Nephron progenitor cell (in vitro differentiated cells): ENCODE data around the gene ZNF606.

Experiments
- DNase-seq: peaks from one replicate; pipeline ENCODE4 v3.0.0; 2021
- H3K27ac Mint-ChIP-seq: 2 replicates; pipeline ENCODE4 v1.8.0; 2021; ENCODE audit warnings: mild to moderate bottlenecking, moderate library complexity, mixed read lengths
- H3K27me3 Mint-ChIP-seq: 2 replicates; pipeline ENCODE4 v1.8.0; 2021; ENCODE audit warnings: mild to moderate bottlenecking, low read depth, mixed read lengths; ENCODE audit not compliant: poor library complexity
- H3K36me3 Mint-ChIP-seq: 2 replicates; pipeline ENCODE4 v1.8.0; 2021; ENCODE audit warnings: low read depth, mixed read lengths
- H3K4me1 Mint-ChIP-seq: 2 replicates; pipeline ENCODE4 v1.8.0; 2021; ENCODE audit warnings: mixed read lengths
- H3K4me3 Mint-ChIP-seq: 2 replicates; pipeline ENCODE4 v1.8.0; 2021; ENCODE audit warnings: mild to moderate bottlenecking, moderate library complexity, mixed read lengths
- H3K9me3 Mint-ChIP-seq: 2 replicates; pipeline ENCODE4 v1.8.0; 2021; ENCODE audit warnings: mild to moderate bottlenecking, moderate library complexity, mixed read lengths
- CTCF ChIP-seq: fragments of 200-600 bp; sonication (generic); IDR thresholded peaks from 2 replicates; pipeline ENCODE4 v1.5.0; 2021; ENCODE audit warnings: antibody characterized with exemption

The ZNF606 gene

GRCh38 chr19:57992841-57993240 is 9.8 kb downstream of the ZNF606 start:
- Mint-ChIP-seq H3K27me3 (peaks cover 9% of the 10 kb centered on the region), H3K4me3 (no peak overlapping the region), H3K9me3 (peaks cover 97% of the 10 kb centered on the region), H3K4me1 (no peaks in the 10 kb centered on the region), H3K27ac (no peak overlapping the region), H3K36me3 (peaks cover 100% of the 10 kb centered on the region)
- no peak for TF ChIP-seq CTCF
- no peak for DNase-seq

GRCh38 chr19:57978586-57979289 is 23.9 kb downstream of the ZNF606 start:
- DNase-seq: no peak
- Mint-ChIP-seq H3K4me3 (no peak overlapping the region), H3K9me3 (peaks cover 100% of the 10 kb centered on the region), H3K4me1 (no peaks in the 10 kb centered on the region), H3K36me3 (peaks cover 100% of the 10 kb centered on the region), H3K27ac (no peak overlapping the region), H3K27me3 (peaks cover 3% of the 10 kb centered on the region)
- no peak for TF ChIP-seq CTCF

- TF ChIP-seq CTCF: no peak
- Mint-ChIP-seq H3K36me3 (peaks cover 86% of the 10 kb centered on the region), H3K9me3 (peaks cover 96% of the 10 kb centered on the region), H3K27ac (no peak within 1 kb of the TSS), H3K4me3 (no peak within 1 kb of the TSS), H3K27me3 (peaks cover 6% of the 10 kb centered on the region), H3K4me1 (no peaks in the 10 kb centered on the region)
- DNase-seq: no peak
These were observed 28.2 kb downstream of the ZNF606 start, which contains the start of gene C19orf18 for GRCh38 chr19:57974434-57974833. TSS of gene C19orf18 (minus strand) at chr19:57974534. CDS start at chr19:57974432, 102 bp downstream.

GRCh38 chr19:57964761-57965160 is 37.9 kb downstream of the ZNF606 start:
- TF ChIP-seq CTCF: no peak
- no peak overlapping the region for H3K4me3 Mint-ChIP-seq
- H3K27me3 Mint-ChIP-seq: no peaks in the 10 kb centered on the region
- H3K36me3 Mint-ChIP-seq: peaks cover 32% of the 10 kb centered on the region
- H3K9me3 Mint-ChIP-seq: peaks cover 77% of the 10 kb centered on the region
- DNase-seq: no peak
- no peak overlapping the region for H3K27ac Mint-ChIP-seq
- H3K4me1 Mint-ChIP-seq: no peaks in the 10 kb centered on the region

- no peaks in the 10 kb centered on the region for H3K4me1 Mint-ChIP-seq
- peaks cover 36% of the 10 kb centered on the region for H3K36me3 Mint-ChIP-seq
- TF ChIP-seq CTCF: no peak
- DNase-seq: no peak
- H3K27me3 Mint-ChIP-seq: peaks cover 2% of the 10 kb centered on the region
- H3K9me3 Mint-ChIP-seq: peaks cover 80% of the 10 kb centered on the region
- no peak overlapping the region for H3K27ac Mint-ChIP-seq
- no peak overlapping the region for H3K4me3 Mint-ChIP-seq
These were observed 40.8 kb downstream of the ZNF606 start for GRCh38 chr19:57961785-57962184.

GRCh38 chr19:57954996-57955395 is 47.6 kb downstream of the ZNF606 start:
- Mint-ChIP-seq H3K27ac (no peak overlapping the region), H3K9me3 (peaks cover 87% of the 10 kb centered on the region), H3K4me3 (no peak overlapping the region), H3K36me3 (peaks cover 22% of the 10 kb centered on the region), H3K27me3 (peaks cover 5% of the 10 kb centered on the region), H3K4me1 (no peaks in the 10 kb centered on the region)
- no peak for TF ChIP-seq CTCF
- DNase-seq: no peak
